ENCODE measurements around the gene RGL2.
A peak's percentile ranks its signal among the peaks of the same experiment; 100 is the strongest.

- TF ChIP-seq CTCF (IDR thresholded peaks at IDR 0.05; ENCODE audit: poor library complexity) = peak; percentile 47
- TF ChIP-seq EZH2phosphoT487 (IDR thresholded peaks at IDR 0.05; ENCODE audit: low read depth, severe bottlenecking, unreplicated experiment) = no peak
Measured at GRCh38 chr6:33276864-33277662, 21.7 kb downstream of the RGL2 start, which contains the start of gene B3GALT4.
